ENCODE results near the gene LRRC71.

GRCh38 chr1:156893048-156893953, 27.1 kb upstream of the LRRC71 start, which contains the start of gene PEAR1:
- no peak for TF ChIP-seq POLR2A (IDR thresholded peaks at IDR 0.05; ENCODE audit: extremely low read depth, insufficient read length)
- TF ChIP-seq, protein P1, sequence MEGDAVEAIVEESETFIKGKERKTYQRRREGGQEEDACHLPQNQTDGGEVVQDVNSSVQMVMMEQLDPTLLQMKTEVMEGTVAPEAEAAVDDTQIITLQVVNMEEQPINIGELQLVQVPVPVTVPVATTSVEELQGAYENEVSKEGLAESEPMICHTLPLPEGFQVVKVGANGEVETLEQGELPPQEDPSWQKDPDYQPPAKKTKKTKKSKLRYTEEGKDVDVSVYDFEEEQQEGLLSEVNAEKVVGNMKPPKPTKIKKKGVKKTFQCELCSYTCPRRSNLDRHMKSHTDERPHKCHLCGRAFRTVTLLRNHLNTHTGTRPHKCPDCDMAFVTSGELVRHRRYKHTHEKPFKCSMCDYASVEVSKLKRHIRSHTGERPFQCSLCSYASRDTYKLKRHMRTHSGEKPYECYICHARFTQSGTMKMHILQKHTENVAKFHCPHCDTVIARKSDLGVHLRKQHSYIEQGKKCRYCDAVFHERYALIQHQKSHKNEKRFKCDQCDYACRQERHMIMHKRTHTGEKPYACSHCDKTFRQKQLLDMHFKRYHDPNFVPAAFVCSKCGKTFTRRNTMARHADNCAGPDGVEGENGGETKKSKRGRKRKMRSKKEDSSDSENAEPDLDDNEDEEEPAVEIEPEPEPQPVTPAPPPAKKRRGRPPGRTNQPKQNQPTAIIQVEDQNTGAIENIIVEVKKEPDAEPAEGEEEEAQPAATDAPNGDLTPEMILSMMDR (IDR thresholded peaks at IDR 0.05; ENCODE audit: low read depth, low read length): no peak
- no peak for TF ChIP-seq MYC (IDR thresholded peaks at IDR 0.05; ENCODE audit: low read depth, low read length)
- TF ChIP-seq, protein P2, sequence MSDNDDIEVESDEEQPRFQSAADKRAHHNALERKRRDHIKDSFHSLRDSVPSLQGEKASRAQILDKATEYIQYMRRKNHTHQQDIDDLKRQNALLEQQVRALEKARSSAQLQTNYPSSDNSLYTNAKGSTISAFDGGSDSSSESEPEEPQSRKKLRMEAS (IDR thresholded peaks at IDR 0.05; ENCODE audit: low read depth, low read length): no peak
